ENCODE results near the gene DAB2IP. TPM values are rescaled to one million over a fixed set of nuclear protein-coding genes. Genes with fewer than 3 reads are reported as not detected.

Gene DAB2IP
- total RNA-seq, 1 experiment from 2014 or later: 31.0 TPM

GRCh38 chr9:121755581-121755980 lies 104.1 kb downstream of the DAB2IP start:
- ChIA-PET CTCF (no interaction called here), POLR2A (no interaction called here), RAD21 (ENCODE audit: low non-redundant PET in 1 of 2, low total read pairs in 2 of 2, uncharacterized antibody in 2 of 2, unreplicated experiment in 2 of 2) (no interaction called here)
- no peaks in the 10 kb centered on the region for H3K9me2 ChIP-seq (ENCODE audit: insufficient read depth)
- ATAC-seq: no peak
- no peaks in the 10 kb centered on the region for H3K9me3 ChIP-seq (ENCODE audit: control insufficient read depth in 1 of 2, insufficient read depth in 1 of 2, low read depth in 1 of 2, low read length in 2 of 2)
- no peak overlapping the region for H2AFZ ChIP-seq (ENCODE audit: low read depth, low read length, poor library complexity, severe bottlenecking)
- peaks cover 4 to 8% of the 10 kb centered on the region in 2 experiments; a peak in 3 of 4 replicates for H3K36me3 ChIP-seq (ENCODE audit: control insufficient read depth in 1 of 2, insufficient read depth in 2 of 2, low read length in 2 of 2)
- no TSS peak for BruUV-seq (replicated peaks)
- no peak for DNase-seq (ENCODE audit: low read depth, low spot score)
- H3K27me3 ChIP-seq (ENCODE audit: insufficient read depth, low read length): no peaks in the 10 kb centered on the region
- H3K9ac ChIP-seq (ENCODE audit: low read length): no peak overlapping the region
- peaks cover 11 to 19% of the 10 kb centered on the region in 2 experiments for H3K4me1 ChIP-seq (ENCODE audit: control insufficient read depth in 1 of 2, insufficient read depth in 2 of 2, low read length in 2 of 2)
- H3K4me2 ChIP-seq (ENCODE audit: low read length): no peak overlapping the region
- intact Hi-C loops (cut with micrococcal nuclease): no loop called here
- H3K79me2 ChIP-seq (ENCODE audit: insufficient read depth, low read length): no peaks in the 10 kb centered on the region; the same call in 1 of the 2 replicates
- TF ChIP-seq EZH2 (IDR thresholded peaks at IDR 0.05): no peak
- TF ChIP-seq ZNF274 (IDR thresholded peaks at IDR 0.05; ENCODE audit: low read depth, low read length): no peak
- TF ChIP-seq POLR2A (IDR thresholded peaks at IDR 0.05; ENCODE audit: borderline replicate concordance, extremely low read depth, insufficient read depth, insufficient read length): no peak
- TF ChIP-seq, protein P1, sequence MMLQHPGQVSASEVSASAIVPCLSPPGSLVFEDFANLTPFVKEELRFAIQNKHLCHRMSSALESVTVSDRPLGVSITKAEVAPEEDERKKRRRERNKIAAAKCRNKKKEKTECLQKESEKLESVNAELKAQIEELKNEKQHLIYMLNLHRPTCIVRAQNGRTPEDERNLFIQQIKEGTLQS (IDR thresholded peaks at IDR 0.05): no peak
- no peak for TF ChIP-seq SIN3A (IDR thresholded peaks at IDR 0.05; ENCODE audit: low read depth)
- TF ChIP-seq EZH2phosphoT487 (IDR thresholded peaks at IDR 0.05; ENCODE audit: borderline replicate concordance): no peak
- no peak overlapping the region for H3K4me3 ChIP-seq (replicated peaks in 1 of 2; ENCODE audit: low read depth in 1 of 2, low read length in 2 of 2)
- no peak overlapping the region for H3K27ac ChIP-seq (ENCODE audit: low read depth, low read length)
- H4K20me1 ChIP-seq (ENCODE audit: insufficient read depth): no peaks in the 10 kb centered on the region

DNA sequence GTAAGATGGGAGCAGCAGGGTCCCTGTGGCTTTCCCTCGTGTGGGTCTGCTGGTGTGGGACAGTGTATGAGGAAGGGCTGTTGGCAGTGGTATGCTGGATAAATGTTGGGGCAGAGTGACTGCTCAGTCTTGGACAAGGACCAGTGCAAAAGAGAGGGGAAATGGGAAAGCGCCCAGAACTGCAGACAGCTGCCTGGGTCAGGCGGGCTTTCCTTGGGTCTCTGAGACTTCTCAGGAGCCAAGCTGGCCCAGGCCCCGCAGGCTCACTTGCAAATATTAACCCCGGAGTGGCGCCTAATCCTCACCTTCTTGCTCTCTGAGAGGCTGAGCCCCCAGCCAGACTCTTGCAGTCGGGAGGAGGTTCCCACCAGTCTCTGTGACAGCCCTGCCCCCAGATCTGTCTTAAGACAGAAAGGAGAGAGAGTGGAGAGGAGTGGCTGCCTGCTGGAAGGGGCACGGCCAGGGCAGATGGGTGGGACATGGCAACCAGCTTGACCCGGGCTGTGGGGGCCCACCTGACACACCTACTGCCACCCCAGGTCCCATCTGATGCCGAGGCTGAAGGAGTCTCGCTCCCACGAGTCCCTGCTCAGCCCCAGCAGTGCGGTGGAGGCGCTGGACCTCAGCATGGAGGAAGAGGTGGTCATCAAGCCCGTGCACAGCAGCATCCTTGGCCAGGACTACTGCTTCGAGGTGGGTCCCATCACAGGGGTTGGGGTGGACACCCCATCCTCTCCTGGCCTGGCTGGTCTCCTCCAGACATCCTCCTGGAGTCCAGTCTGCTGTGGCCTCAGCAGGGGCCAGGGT lies 105.2 kb downstream of the DAB2IP start:
- DNase-seq (ENCODE audit: low read depth, low spot score): no peak
- no peaks in the 10 kb centered on the region for H4K20me1 ChIP-seq (ENCODE audit: insufficient read depth)
- intact Hi-C loops (cut with micrococcal nuclease): no loop called here
- TF ChIP-seq ZNF274 (IDR thresholded peaks at IDR 0.05; ENCODE audit: low read depth, low read length) (no peak), CTCF (IDR thresholded peaks at IDR 0.05 in 2 of 3, conservative IDR thresholded peaks at IDR 0.05 in 1 of 3; ENCODE audit: borderline replicate concordance in 1 of 3, insufficient read depth in 1 of 3, low read depth in 2 of 3, low read length in 2 of 3) (no peak), ZBTB33 (IDR thresholded peaks at IDR 0.05; ENCODE audit: extremely low read depth, insufficient replicate concordance, low read length) (no peak), ZFX (IDR thresholded peaks at IDR 0.05) (no peak), EGR1 (IDR thresholded peaks at IDR 0.05; ENCODE audit: low read depth) (no peak), RAD21 (IDR thresholded peaks at IDR 0.05; ENCODE audit: low read depth) (no peak), SIN3A (IDR thresholded peaks at IDR 0.05; ENCODE audit: low read depth) (no peak), CBX3 (IDR thresholded peaks at IDR 0.05; ENCODE audit: low read depth) (no peak), EZH2 (IDR thresholded peaks at IDR 0.05) (no peak), POLR2A (IDR thresholded peaks at IDR 0.05; ENCODE audit: borderline replicate concordance, extremely low read depth, insufficient read depth, insufficient read length) (no peak), TCF7L2 (IDR thresholded peaks at IDR 0.05; ENCODE audit: borderline replicate concordance, extremely low read depth, insufficient read depth, insufficient read length) (no peak), SRF (IDR thresholded peaks at IDR 0.05; ENCODE audit: low read depth) (no peak)
- TF ChIP-seq, protein P2, sequence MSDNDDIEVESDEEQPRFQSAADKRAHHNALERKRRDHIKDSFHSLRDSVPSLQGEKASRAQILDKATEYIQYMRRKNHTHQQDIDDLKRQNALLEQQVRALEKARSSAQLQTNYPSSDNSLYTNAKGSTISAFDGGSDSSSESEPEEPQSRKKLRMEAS (IDR thresholded peaks at IDR 0.05): no peak

More for the DNA sequence above, 105.2 kb downstream of the DAB2IP start:
- ATAC-seq: no peak
- no peaks in the 10 kb centered on the region; the same call in 1 of the 2 replicates for H3K79me2 ChIP-seq (ENCODE audit: insufficient read depth, low read length)
- H3K27me3 ChIP-seq (ENCODE audit: insufficient read depth, low read length): no peaks in the 10 kb centered on the region
- RAD21 ChIA-PET (ENCODE audit: low non-redundant PET in 1 of 2, low total read pairs in 2 of 2, uncharacterized antibody in 2 of 2, unreplicated experiment in 2 of 2): no interaction called here
- H3K4me2 ChIP-seq (ENCODE audit: low read length): no peak overlapping the region
- H3K36me3 ChIP-seq (ENCODE audit: control insufficient read depth in 1 of 2, insufficient read depth in 2 of 2, low read length in 2 of 2): peaks cover 4 to 8% of the 10 kb centered on the region in 2 experiments; a peak in 3 of 4 replicates
- no peak overlapping the region for H3K27ac ChIP-seq (ENCODE audit: low read depth, low read length)
- BruUV-seq (replicated peaks): no TSS peak
- no peak overlapping the region for H2AFZ ChIP-seq (ENCODE audit: low read depth, low read length, poor library complexity, severe bottlenecking)
- no peak overlapping the region for H3K9ac ChIP-seq (ENCODE audit: low read length)
- H3K9me2 ChIP-seq (ENCODE audit: insufficient read depth): no peaks in the 10 kb centered on the region
- POLR2A ChIA-PET: no interaction called here
- CTCF ChIA-PET: no interaction called here
- no peak overlapping the region for H3K4me3 ChIP-seq (replicated peaks in 1 of 2; ENCODE audit: low read depth in 1 of 2, low read length in 2 of 2)
- H3K4me1 ChIP-seq (ENCODE audit: control insufficient read depth in 1 of 2, insufficient read depth in 2 of 2, low read length in 2 of 2): peaks cover under 1 to 8% of the 10 kb centered on the region in 2 experiments; a peak in 3 of 4 replicates
- no peaks in the 10 kb centered on the region for H3K9me3 ChIP-seq (ENCODE audit: control insufficient read depth in 1 of 2, insufficient read depth in 1 of 2, low read depth in 1 of 2, low read length in 2 of 2)

All from HCT116 (cell line).